ENCODE measurements around the gene ZBTB16.

ZBTB16 gene

DNA sequence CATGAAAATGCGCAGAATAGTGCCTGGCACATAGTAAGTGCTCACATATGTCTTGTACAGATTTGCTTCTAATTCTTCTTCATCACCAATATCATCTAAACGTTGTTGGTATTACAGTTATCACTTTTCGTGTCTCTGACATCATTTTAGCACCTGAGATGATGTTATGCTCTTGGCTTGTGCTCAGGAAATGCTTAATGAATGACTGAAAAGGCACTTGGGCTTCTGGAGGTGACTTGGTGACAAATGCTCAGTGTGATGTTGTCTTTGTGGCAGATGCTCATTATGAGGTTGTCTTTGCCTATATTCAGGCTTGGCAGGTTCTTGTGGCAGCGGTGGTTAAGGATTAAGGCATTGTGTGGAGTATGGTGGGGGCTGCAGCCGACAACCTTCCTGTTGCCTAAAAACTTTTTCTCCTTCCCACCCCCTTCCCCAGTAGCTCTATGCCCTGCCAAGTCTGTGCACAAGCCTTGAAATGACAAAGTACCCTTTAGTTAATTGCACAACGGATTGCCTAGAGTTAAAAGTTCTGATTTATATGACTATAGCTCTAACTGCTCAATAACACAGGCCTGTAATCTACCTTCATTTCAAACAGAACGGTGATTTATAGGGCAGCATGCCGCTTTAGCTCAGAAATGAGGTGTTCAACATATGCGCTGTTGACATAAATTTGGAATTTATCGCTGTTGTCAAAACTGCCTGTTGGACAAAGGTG, 82.5 kb downstream of the ZBTB16 start:
- TF ChIP-seq CTCF (IDR thresholded peaks at IDR 0.05; ENCODE audit: low read depth, low read length, missing control alignments), result no peak
- no peak overlapping the region for H3K4me3 ChIP-seq (replicated peaks; ENCODE audit: low read depth, low read length)
- no peak for DNase-seq (ENCODE audit: extremely low read depth, low read depth)

DNA sequence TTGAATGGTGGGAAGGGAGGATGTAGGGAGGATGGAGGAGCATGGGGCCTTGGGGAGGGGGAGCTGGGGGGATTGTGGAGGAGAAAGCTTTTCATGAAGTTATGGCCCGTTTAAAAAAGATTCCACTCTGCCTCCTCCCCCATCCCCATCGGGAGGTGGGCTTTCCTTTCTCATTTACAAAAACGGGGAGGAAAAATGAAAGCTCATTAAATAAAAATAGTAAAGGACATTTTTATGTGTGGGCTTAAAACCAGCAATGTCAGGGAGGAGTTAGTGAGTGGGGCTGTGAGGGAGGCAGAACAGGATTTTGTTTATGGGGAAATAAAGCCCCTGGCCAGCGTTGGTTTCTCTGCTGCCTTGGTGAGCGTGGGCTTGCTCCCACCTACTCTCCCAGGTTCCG, 83.2 kb downstream of the ZBTB16 start:
- TF ChIP-seq CTCF (IDR thresholded peaks at IDR 0.05; ENCODE audit: low read depth, low read length, missing control alignments), result no peak
- DNase-seq (ENCODE audit: extremely low read depth, low read depth), result no peak
- no peak overlapping the region for H3K4me3 ChIP-seq (replicated peaks; ENCODE audit: low read depth, low read length)

GRCh38 chr11:114145166-114145775, 85.8 kb downstream of the ZBTB16 start:
- DNase-seq (ENCODE audit: extremely low read depth, low read depth), result no peak
- H3K4me3 ChIP-seq (replicated peaks; ENCODE audit: low read depth, low read length), result no peak overlapping the region
- TF ChIP-seq CTCF (IDR thresholded peaks at IDR 0.05; ENCODE audit: low read depth, low read length, missing control alignments), result no peak

DNA sequence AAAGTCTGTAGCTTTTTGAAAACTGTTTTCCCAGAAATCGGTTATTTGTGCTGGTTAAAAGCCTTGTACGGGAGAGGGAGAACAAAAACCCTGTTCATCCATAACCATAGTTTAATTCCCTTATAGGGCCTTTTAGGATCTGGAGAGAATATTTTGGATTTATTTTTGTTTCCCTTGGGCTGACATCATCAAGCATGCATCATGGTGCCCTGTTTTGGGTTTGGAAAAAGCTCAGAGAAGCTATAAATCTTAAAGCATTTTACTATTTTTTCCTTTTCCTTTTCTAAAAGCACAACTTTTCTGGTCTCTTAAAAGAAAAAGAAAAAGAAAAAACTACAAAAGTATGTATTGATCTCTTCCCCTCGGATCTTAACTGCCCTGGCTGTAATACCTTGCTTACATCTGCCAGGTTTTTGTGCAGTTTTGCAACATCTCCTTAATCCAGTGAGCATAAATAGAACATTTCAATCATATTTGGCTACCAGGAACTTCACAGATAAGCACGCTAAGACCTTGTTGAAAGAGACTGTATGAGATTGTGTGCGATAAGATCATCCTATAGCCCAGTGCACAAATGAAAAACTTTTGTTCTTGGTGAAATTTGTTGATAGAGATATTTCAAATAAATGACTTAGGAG, 88.0 kb downstream of the ZBTB16 start:
- H3K4me3 ChIP-seq (replicated peaks; ENCODE audit: low read depth, low read length), result no peak overlapping the region
- no peak for DNase-seq (ENCODE audit: extremely low read depth, low read depth)
- no peak for TF ChIP-seq CTCF (IDR thresholded peaks at IDR 0.05; ENCODE audit: low read depth, low read length, missing control alignments)

DNA sequence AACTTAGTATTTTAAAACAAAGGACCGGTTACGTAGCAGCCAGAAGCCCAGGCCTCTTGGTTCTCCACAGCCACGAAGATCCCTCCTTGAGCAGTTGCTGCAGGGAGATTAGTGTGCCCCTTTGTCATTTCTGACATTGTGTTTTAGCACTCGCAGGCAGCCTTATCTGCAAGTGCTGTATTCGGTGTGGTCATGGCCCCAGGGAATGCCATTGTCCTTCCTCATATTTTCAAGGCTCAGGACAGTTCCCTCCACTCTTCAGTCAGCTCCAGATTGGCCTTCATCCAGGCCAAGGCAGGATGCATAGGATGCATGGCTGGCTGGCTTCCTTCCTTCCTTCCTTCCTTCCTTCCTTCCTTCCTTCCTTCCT, 88.5 kb downstream of the ZBTB16 start:
- no peak for DNase-seq (ENCODE audit: extremely low read depth, low read depth)
- TF ChIP-seq CTCF (IDR thresholded peaks at IDR 0.05; ENCODE audit: low read depth, low read length, missing control alignments), result no peak
- H3K4me3 ChIP-seq (replicated peaks; ENCODE audit: low read depth, low read length), result no peak overlapping the region

DNA sequence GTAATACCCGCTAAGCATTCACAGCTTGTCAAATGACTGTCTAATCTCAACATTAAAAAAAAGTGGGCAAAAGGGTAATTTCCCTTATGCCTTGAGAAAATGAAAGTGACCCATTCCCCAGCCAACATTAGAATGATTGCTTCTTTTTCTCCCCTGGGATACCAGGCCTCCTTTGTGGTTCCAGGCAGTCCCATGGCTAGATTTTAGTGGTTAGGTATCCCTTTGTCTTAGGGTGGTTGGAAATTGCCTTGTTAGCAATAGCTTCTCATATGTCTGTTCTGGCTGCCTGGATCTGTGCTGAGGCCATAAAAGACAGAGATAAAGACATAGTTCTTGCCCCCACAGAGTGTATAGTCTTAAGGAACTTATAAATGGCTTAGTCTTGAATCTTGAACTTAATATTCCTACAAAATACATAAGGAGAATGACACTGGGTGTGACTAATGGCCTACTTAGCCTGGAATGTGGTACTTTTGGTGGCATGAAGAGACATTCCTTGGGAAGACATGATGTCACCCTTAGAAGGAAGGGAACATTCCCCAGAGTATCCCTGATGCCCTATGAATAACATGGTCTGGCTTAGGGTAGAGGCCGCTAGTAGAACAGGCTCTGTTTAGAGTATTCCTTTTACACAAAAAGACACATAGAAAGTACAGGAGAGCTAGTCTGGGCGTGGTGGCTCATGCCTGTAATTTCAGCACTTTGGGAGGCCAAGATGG, 90.3 kb downstream of the ZBTB16 start:
- TF ChIP-seq CTCF (IDR thresholded peaks at IDR 0.05; ENCODE audit: low read depth, low read length, missing control alignments), result no peak
- DNase-seq (ENCODE audit: extremely low read depth, low read depth), result no peak
- H3K4me3 ChIP-seq (replicated peaks; ENCODE audit: low read depth, low read length), result no peak overlapping the region

Measured in HFF-Myc (cell line).